ENCODE measurements around the gene ZP1. TPM values are rescaled to one million over a fixed set of nuclear protein-coding genes. Genes with fewer than 3 reads are reported as not detected.

Gene ZP1
- total and polyA plus RNA-seq, 2 of the 13 experiments (the other 11 are each of a cell fraction or from before 2014, with no cell fraction given), result 0.16 TPM; not detected in 1

- TF ChIP-seq ZNF18 (CRISPR knock-in tag; IDR thresholded peaks at IDR 0.05; ENCODE audit: insufficient replicate concordance) (no peak), HMG20B (CRISPR knock-in tag; conservative IDR thresholded peaks at IDR 0.05) (no peak), RNF2 (conservative IDR thresholded peaks at IDR 0.05; ENCODE audit: low read depth) (no peak; the same call in 1 of the 2 replicates), CREBL2 (CRISPR knock-in tag; IDR thresholded peaks at IDR 0.05; ENCODE audit: borderline replicate concordance) (0 out of 2 replicates have a peak, but pooled peaks have one; percentile 62), ZNF180 (CRISPR knock-in tag; IDR thresholded peaks at IDR 0.05; ENCODE audit: borderline replicate concordance, low read depth) (no peak), AKAP8 (CRISPR knock-in tag; IDR thresholded peaks at IDR 0.05) (no peak), ZNF619 (CRISPR knock-in tag; IDR thresholded peaks at IDR 0.05) (0 out of 2 replicates have a peak, but pooled peaks have one; percentile 27), SIX4 (CRISPR knock-in tag; IDR thresholded peaks at IDR 0.05) (peak; percentile 78), KLF13 (CRISPR knock-in tag; IDR thresholded peaks at IDR 0.05) (no peak), ZKSCAN8 (CRISPR knock-in tag; IDR thresholded peaks at IDR 0.05; ENCODE audit: borderline replicate concordance) (no peak), KAT2B (IDR thresholded peaks at IDR 0.05; ENCODE audit: borderline replicate concordance, low read depth, low read length) (no peak), ZSCAN9 (CRISPR knock-in tag; IDR thresholded peaks at IDR 0.05; ENCODE audit: borderline replicate concordance) (peak; percentile 32; the same call in 1 of the 2 replicates), ZNF256 (CRISPR knock-in tag; conservative IDR thresholded peaks at IDR 0.05) (no peak), PHF21A (CRISPR knock-in tag; IDR thresholded peaks at IDR 0.05) (peak; percentile 72), ZBTB39 (CRISPR knock-in tag; IDR thresholded peaks at IDR 0.05) (no peak), ZNF781 (CRISPR knock-in tag; IDR thresholded peaks at IDR 0.05; ENCODE audit: borderline replicate concordance, not compliant biosample characterization) (no peak), TEAD3 (CRISPR knock-in tag; optimal IDR thresholded peaks at IDR 0.05; ENCODE audit: borderline replicate concordance) (peak; percentile 61), RBFOX2 (IDR thresholded peaks at IDR 0.05; ENCODE audit: low read depth, low read length) (peak; percentile 85), ZNF790 (CRISPR knock-in tag; IDR thresholded peaks at IDR 0.05; ENCODE audit: borderline replicate concordance) (no peak; the same call in 1 of the 2 replicates), ZNF772 (CRISPR knock-in tag; IDR thresholded peaks at IDR 0.05) (peak; percentile 93), MYNN (CRISPR knock-in tag; IDR thresholded peaks at IDR 0.05; ENCODE audit: low read depth) (no peak), ZNF20 (CRISPR knock-in tag; IDR thresholded peaks at IDR 0.05) (no peak), PATZ1 (CRISPR knock-in tag; IDR thresholded peaks at IDR 0.05) (peak; percentile 97), TBP (CRISPR knock-in tag; IDR thresholded peaks at IDR 0.05) (no peak), PPARG (CRISPR knock-in tag; conservative IDR thresholded peaks at IDR 0.05) (no peak; the same call in 1 of the 2 replicates)
Measured at GRCh38 chr11:60841797-60842667, 25.3 kb upstream of the ZP1 start, which contains the start of gene CCDC86 (continued).
